Activated CD8-positive, alpha-beta T cell treated with anti-CD3 and anti-CD28 coated beads for 36 hours (primary cell): Measurements from ENCODE around the gene ATP6V0E2. TPM values are rescaled to one million over a fixed set of nuclear protein-coding genes. Genes with fewer than 3 reads are reported as not detected.
"Not testable (repeated sequence)": the region's sequence is repeated elsewhere in the genome, so short reads cannot be mapped to it uniquely, and the experiment has no call there.

Experiments used
- ATAC-seq: fragments of 200-7000 bp; cut with Tn5 transposase; one replicate; pipeline ENCODE4 v1.10.0; 2021; ENCODE audit warnings: mild to moderate bottlenecking, moderate library complexity
- CTCF ChIA-PET: fragments of 350-600 bp; sonication (Branson Sonifier 250); formaldehyde crosslinking; loops from one replicate; lab custom pipeline; 2021; ENCODE audit warnings: antibody characterized with exemption; lab: Charles Lee
- POLR2A ChIA-PET: fragments of 350-600 bp; sonication (Branson Sonifier 250); formaldehyde crosslinking; loops from one replicate; lab custom pipeline; 2021; ENCODE audit warnings: antibody characterized with exemption; lab: Charles Lee
- DNase-seq: peaks from one replicate; pipeline ENCODE4 v3.0.0-alpha.2; 2020
- H3K27ac Mint-ChIP-seq: one replicate; pipeline ENCODE4 v1.8.0; 2021; ENCODE audit warnings: mild to moderate bottlenecking, mixed read lengths
- H3K27me3 Mint-ChIP-seq: one replicate; pipeline ENCODE4 v1.8.0; 2021; ENCODE audit warnings: mixed read lengths
- H3K36me3 Mint-ChIP-seq: one replicate; pipeline ENCODE4 v1.8.0; 2021; ENCODE audit warnings: low read depth, mixed read lengths
- H3K4me1 Mint-ChIP-seq: one replicate; pipeline ENCODE4 v1.8.0; 2021; ENCODE audit warnings: low read depth, mixed read lengths
- H3K4me3 Mint-ChIP-seq: one replicate; pipeline ENCODE4 v1.8.0; 2021; ENCODE audit warnings: mild to moderate bottlenecking, moderate library complexity, mixed read lengths
- H3K9me3 Mint-ChIP-seq: one replicate; pipeline ENCODE4 v1.8.0; 2021; ENCODE audit warnings: mixed read lengths
- CTCF ChIP-seq: fragments of 200-600 bp; IDR thresholded peaks from one replicate; pipeline ENCODE4 v1.8.0; 2022; ENCODE audit warnings: antibody characterized with exemption, mild to moderate bottlenecking
- intact Hi-C: fragments of 100-400 bp; cut with micrococcal nuclease; formaldehyde crosslinking; loops from one replicate; pipeline ENCODE4 v1.10.0; 2022
- total RNA-seq, 2 experiments: library from RNA; stranded (reverse); gene quantifications; one replicate each; pipeline ENCODE4 v1.2.3, GENCODE V29; 2021

The ATP6V0E2 gene
- total RNA-seq, 2 experiments from 2014 or later: 46.3 to 46.7 TPM

- intact Hi-C loops: no loop called here
- Mint-ChIP-seq H3K27ac (no peak overlapping the region), H3K4me3 (no peak overlapping the region), H3K9me3 (no peaks in the 10 kb centered on the region), H3K4me1 (peaks cover 2% of the 10 kb centered on the region), H3K27me3 (no peaks in the 10 kb centered on the region), H3K36me3 (peaks cover 2% of the 10 kb centered on the region)
- CTCF ChIA-PET: no interaction called here
- DNase-seq (no peak), ATAC-seq (no peak)
- TF ChIP-seq CTCF: no peak
- POLR2A ChIA-PET: interaction anchor here (1.2 to 3.1 kb wide), 2 partner anchors 14 to 261 kb away, joined by 3 to 11 read pairs; no protein-coding TSS in a partner anchor
Measured at GRCh38 chr7:149885191-149886017, 11.6 kb downstream of the ATP6V0E2 start.

- ChIA-PET CTCF (no interaction called here), POLR2A (interaction anchor here (1.2 kb wide), 1 partner anchor 262 kb away, joined by 3 read pairs; no protein-coding TSS in a partner anchor)
- intact Hi-C loops: no loop called here
- Mint-ChIP-seq H3K9me3 (no peaks in the 10 kb centered on the region), H3K4me3 (no peak overlapping the region), H3K27ac (no peak overlapping the region), H3K36me3 (peaks cover 2% of the 10 kb centered on the region), H3K4me1 (peaks cover 2% of the 10 kb centered on the region), H3K27me3 (no peaks in the 10 kb centered on the region)
- no peak for DNase-seq
- no peak for ATAC-seq
- TF ChIP-seq CTCF: no peak
Measured at GRCh38 chr7:149886018-149886415, 12.2 kb downstream of the ATP6V0E2 start.

GRCh38 chr7:149887311-149887710, 13.5 kb downstream of the ATP6V0E2 start:
- intact Hi-C loops: no loop called here

GRCh38 chr7:149890715-149891114, 16.9 kb downstream of the ATP6V0E2 start:
- H3K4me1 Mint-ChIP-seq, intact Hi-C loops, H3K27ac Mint-ChIP-seq, H3K36me3 Mint-ChIP-seq, DNase-seq, POLR2A ChIA-PET, ATAC-seq, H3K27me3 Mint-ChIP-seq, H3K9me3 Mint-ChIP-seq, H3K4me3 Mint-ChIP-seq, CTCF ChIA-PET: not testable (repeated sequence)

More at GRCh38 chr7:149887311-149887710, 13.5 kb downstream of the ATP6V0E2 start:
- POLR2A ChIA-PET: no interaction called here
- H3K4me1 Mint-ChIP-seq: peaks cover 2% of the 10 kb centered on the region
- no peak for ATAC-seq
- H3K4me3 Mint-ChIP-seq: no peak overlapping the region
- peaks cover 1% of the 10 kb centered on the region for H3K36me3 Mint-ChIP-seq
- no peak overlapping the region for H3K27ac Mint-ChIP-seq
- CTCF ChIA-PET: no interaction called here
- H3K27me3 Mint-ChIP-seq: no peaks in the 10 kb centered on the region
- DNase-seq: no peak
- H3K9me3 Mint-ChIP-seq: no peaks in the 10 kb centered on the region
- no peak for TF ChIP-seq CTCF

- H3K9me3 Mint-ChIP-seq, CTCF ChIA-PET, H3K36me3 Mint-ChIP-seq, H3K4me1 Mint-ChIP-seq, H3K27me3 Mint-ChIP-seq, H3K4me3 Mint-ChIP-seq, POLR2A ChIA-PET, ATAC-seq, intact Hi-C loops, H3K27ac Mint-ChIP-seq, DNase-seq: not testable (repeated sequence)
Measured at GRCh38 chr7:149894957-149895356, 21.2 kb downstream of the ATP6V0E2 start.

- ATAC-seq, H3K9me3 Mint-ChIP-seq, H3K27ac Mint-ChIP-seq, H3K27me3 Mint-ChIP-seq, POLR2A ChIA-PET, CTCF ChIA-PET, H3K36me3 Mint-ChIP-seq, H3K4me1 Mint-ChIP-seq, H3K4me3 Mint-ChIP-seq, intact Hi-C loops, DNase-seq: not testable (repeated sequence)
Measured at GRCh38 chr7:149907776-149908376, 34.1 kb downstream of the ATP6V0E2 start.

GRCh38 chr7:149910219-149910618, 36.5 kb downstream of the ATP6V0E2 start:
- intact Hi-C loops, CTCF ChIA-PET, H3K9me3 Mint-ChIP-seq, H3K27ac Mint-ChIP-seq, H3K36me3 Mint-ChIP-seq, POLR2A ChIA-PET, H3K4me3 Mint-ChIP-seq, H3K4me1 Mint-ChIP-seq, DNase-seq, ATAC-seq, H3K27me3 Mint-ChIP-seq: not testable (repeated sequence)

GRCh38 chr7:149912126-149912525, 38.4 kb downstream of the ATP6V0E2 start:
- DNase-seq, intact Hi-C loops, H3K9me3 Mint-ChIP-seq, H3K4me1 Mint-ChIP-seq, H3K4me3 Mint-ChIP-seq, ATAC-seq, H3K27me3 Mint-ChIP-seq, POLR2A ChIA-PET, H3K36me3 Mint-ChIP-seq, H3K27ac Mint-ChIP-seq, CTCF ChIA-PET: not testable (repeated sequence)

- H3K27ac Mint-ChIP-seq, H3K4me1 Mint-ChIP-seq, ATAC-seq, H3K9me3 Mint-ChIP-seq, DNase-seq, H3K27me3 Mint-ChIP-seq, H3K36me3 Mint-ChIP-seq, POLR2A ChIA-PET, H3K4me3 Mint-ChIP-seq, CTCF ChIA-PET, intact Hi-C loops: not testable (repeated sequence)
Measured at GRCh38 chr7:149926414-149926813, 52.6 kb downstream of the ATP6V0E2 start.
